A673 (cell line): ENCODE results near the gene SH2B2.

Experiments used
- CTCF ChIP-seq: fragments of 300-800, 200-600 bp; sonication (generic); conservative IDR thresholded peaks from 2 replicates; pipeline ENCODE4 v1.5.1; 2017; ENCODE audit warnings: low read depth, mild to moderate bottlenecking, antibody characterized with exemption, low read length, moderate library complexity, mixed read lengths
- EZH2 ChIP-seq: fragments of 200-600 bp; sonication (generic); IDR thresholded peaks from 2 replicates; pipeline ENCODE4 v1.6.1; 2017; ENCODE audit warnings: borderline replicate concordance, low read depth, mild to moderate bottlenecking, mixed read lengths, antibody characterized with exemption, low read length; ENCODE audit not compliant: poor library complexity, severe bottlenecking

- TF ChIP-seq CTCF (no peak), EZH2 (no peak)
Measured at GRCh38 chr7:102280521-102280920, 6.1 kb upstream of the SH2B2 start.
